ENCODE results near the gene VANGL1. TPM values are rescaled to one million over a fixed set of nuclear protein-coding genes. Genes with fewer than 3 reads are reported as not detected.

Gene VANGL1
- total RNA-seq, 4 donors from 2014 or later = 14.3 to 20.4 (median 17.3) TPM

DNA sequence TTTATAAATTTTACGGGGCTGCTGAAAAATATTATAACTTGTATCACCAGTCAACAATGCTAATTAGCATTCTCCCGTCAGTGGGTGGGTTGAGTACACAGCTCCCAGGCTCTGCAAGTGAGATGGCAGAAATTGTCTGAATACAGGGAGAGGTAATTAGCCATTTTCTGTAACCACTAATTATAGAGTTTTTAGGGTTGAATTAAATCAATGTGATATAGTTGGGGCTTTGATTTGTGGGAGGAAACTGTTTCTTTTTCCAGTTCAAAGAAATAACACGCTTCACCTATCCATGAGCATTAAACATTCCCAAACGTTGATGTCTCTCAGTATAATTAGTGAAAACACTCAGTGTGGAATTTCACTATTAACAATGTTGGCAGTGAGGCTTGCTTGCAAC, 1.5 kb downstream of the VANGL1 start:
- peaks cover 0 to 11% (median 4%) of the 10 kb centered on the region in 3 donors for H3K9me3 ChIP-seq
- H3K36me3 ChIP-seq = no peaks in the 10 kb centered on the region
- no peak for TF ChIP-seq CTCF (IDR thresholded peaks at IDR 0.05)
- TF ChIP-seq POLR2A (IDR thresholded peaks at IDR 0.05) = no peak
- peaks cover 0 to 4% (median 0%) of the 10 kb centered on the region in 4 donors for H3K27me3 ChIP-seq
- H3K4me3 ChIP-seq = peak overlapping the region; percentile 74 to 94 (median 90)
- WGBS, 2 donors = 21 to 30% methylated on average over 4 of the region's 4 CpGs
- intact Hi-C loops (cut with DNase I) = no loop called here
- H3K27ac ChIP-seq = peak overlapping the region; percentile 85 to 89 (median 86)
- peaks cover 0 to 56% (median 13%) of the 10 kb centered on the region in 3 donors for H3K4me1 ChIP-seq
- DNase-seq = no peak

DNA sequence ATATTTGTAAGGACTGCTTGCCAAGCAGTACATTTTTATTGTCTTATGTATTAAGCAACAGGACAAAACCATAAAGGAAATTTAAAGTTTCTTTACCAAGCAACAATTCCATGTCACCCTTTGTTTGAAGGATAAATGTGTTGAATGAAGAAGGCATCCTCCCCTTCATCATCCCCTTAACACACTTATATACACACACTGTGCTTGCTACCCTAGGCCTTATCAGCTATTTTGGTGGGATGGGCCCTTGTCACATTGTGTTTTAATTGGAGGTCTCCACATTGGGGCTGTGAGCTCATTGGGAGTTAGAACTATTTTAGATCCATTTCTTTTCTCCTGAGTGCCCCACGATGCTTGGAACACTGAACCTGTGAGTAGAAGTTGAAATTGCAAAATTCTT, 1.9 kb downstream of the VANGL1 start:
- DNase-seq = no peak
- peaks cover 0 to 60% (median 13%) of the 10 kb centered on the region in 3 donors for H3K4me1 ChIP-seq
- H3K9me3 ChIP-seq = peaks cover 0 to 9% (median 2%) of the 10 kb centered on the region in 3 donors
- H3K36me3 ChIP-seq = no peaks in the 10 kb centered on the region
- no peak for TF ChIP-seq CTCF (IDR thresholded peaks at IDR 0.05)
- TF ChIP-seq POLR2A (IDR thresholded peaks at IDR 0.05) = no peak
- peaks cover 0 to 4% (median 0%) of the 10 kb centered on the region in 4 donors for H3K27me3 ChIP-seq
- WGBS, 2 donors = 73 to 83% methylated on average over 1 of the region's 1 CpG
- peak overlapping the region in 2 of 4 donors; percentile 86 to 89 for H3K27ac ChIP-seq
- intact Hi-C loops (cut with DNase I) = no loop called here
- peak overlapping the region in 1 of 4 donors; percentile 90 for H3K4me3 ChIP-seq

GRCh38 chr1:115644109-115644508, 2.3 kb downstream of the VANGL1 start:
- no peak for TF ChIP-seq POLR2A (IDR thresholded peaks at IDR 0.05)

DNA sequence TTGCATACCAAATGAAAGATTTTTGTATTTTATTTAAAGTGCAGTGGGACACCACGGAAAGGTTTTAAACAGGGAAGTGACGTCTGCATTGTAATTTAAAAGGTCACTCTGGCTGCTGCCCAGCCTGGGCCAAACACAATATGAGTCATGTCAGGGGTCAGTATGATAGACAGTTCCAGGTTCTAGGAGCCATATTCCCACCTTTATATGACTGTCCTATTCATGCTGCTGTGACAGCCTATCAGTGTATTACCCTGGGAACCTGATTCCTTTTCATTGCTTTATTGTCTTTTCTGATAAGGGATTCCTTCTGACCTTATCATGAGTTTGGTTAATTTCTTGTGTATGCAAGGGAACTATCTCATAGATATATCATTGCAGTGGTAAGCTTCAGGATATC, 5.3 kb downstream of the VANGL1 start:
- Histone ChIP-seq H3K4me3 (no peak overlapping the region), H3K4me1 (peaks cover 4 to 90% (median 18%) of the 10 kb centered on the region in 3 donors), H3K9me3 (no peaks in the 10 kb centered on the region), H3K36me3 (peaks cover 0 to 9% (median 0%) of the 10 kb centered on the region in 3 donors), H3K27ac (peak overlapping the region in 1 of 4 donors; percentile 13), H3K27me3 (no peaks in the 10 kb centered on the region)
- intact Hi-C loops (cut with DNase I) = no loop called here
- TF ChIP-seq CTCF (IDR thresholded peaks at IDR 0.05) = no peak
- TF ChIP-seq POLR2A (IDR thresholded peaks at IDR 0.05) = no peak
- DNase-seq = no peak
- 25 to 36% methylated on average over 2 of the region's 2 CpGs for WGBS, 2 donors

More at GRCh38 chr1:115644109-115644508, 2.3 kb downstream of the VANGL1 start:
- Histone ChIP-seq H3K9me3 (peaks cover 0 to 4% (median 0%) of the 10 kb centered on the region in 3 donors), H3K27me3 (peaks cover 0 to 3% (median 0%) of the 10 kb centered on the region in 4 donors), H3K4me3 (no peak overlapping the region), H3K27ac (no peak overlapping the region), H3K4me1 (peaks cover 2 to 65% (median 13%) of the 10 kb centered on the region in 3 donors), H3K36me3 (no peaks in the 10 kb centered on the region)
- intact Hi-C loops (cut with DNase I) = no loop called here
- DNase-seq = no peak
- WGBS, 2 donors = 76 to 83% methylated on average over 3 of the region's 3 CpGs

GRCh38 chr1:115647507-115647906, 5.7 kb downstream of the VANGL1 start:
- Histone ChIP-seq H3K27ac (no peak overlapping the region), H3K4me3 (no peak overlapping the region), H3K4me1 (peaks cover 4 to 94% (median 18%) of the 10 kb centered on the region in 3 donors), H3K9me3 (no peaks in the 10 kb centered on the region), H3K36me3 (peaks cover 0 to 14% (median 0%) of the 10 kb centered on the region in 3 donors), H3K27me3 (no peaks in the 10 kb centered on the region)
- DNase-seq = no peak
- WGBS, 2 donors = 31 to 74% methylated on average over 2 of the region's 2 CpGs
- intact Hi-C loops (cut with DNase I) = no loop called here
- TF ChIP-seq POLR2A (IDR thresholded peaks at IDR 0.05) = no peak
- TF ChIP-seq CTCF (IDR thresholded peaks at IDR 0.05) = no peak

Data from esophagus squamous epithelium (tissue), 5 donors.